Measurements from ENCODE around the gene SDR39U1.

- TF ChIP-seq USF2 (CRISPR knock-in tag; IDR thresholded peaks at IDR 0.05) = no peak
- no peak for TF ChIP-seq ZNF512 (CRISPR knock-in tag; IDR thresholded peaks at IDR 0.05; ENCODE audit: borderline replicate concordance)
- no peak for TF ChIP-seq TEAD1 (CRISPR knock-in tag; IDR thresholded peaks at IDR 0.05)
- TF ChIP-seq MLX (CRISPR knock-in tag; IDR thresholded peaks at IDR 0.05) = no peak
- TF ChIP-seq, protein P1, sequence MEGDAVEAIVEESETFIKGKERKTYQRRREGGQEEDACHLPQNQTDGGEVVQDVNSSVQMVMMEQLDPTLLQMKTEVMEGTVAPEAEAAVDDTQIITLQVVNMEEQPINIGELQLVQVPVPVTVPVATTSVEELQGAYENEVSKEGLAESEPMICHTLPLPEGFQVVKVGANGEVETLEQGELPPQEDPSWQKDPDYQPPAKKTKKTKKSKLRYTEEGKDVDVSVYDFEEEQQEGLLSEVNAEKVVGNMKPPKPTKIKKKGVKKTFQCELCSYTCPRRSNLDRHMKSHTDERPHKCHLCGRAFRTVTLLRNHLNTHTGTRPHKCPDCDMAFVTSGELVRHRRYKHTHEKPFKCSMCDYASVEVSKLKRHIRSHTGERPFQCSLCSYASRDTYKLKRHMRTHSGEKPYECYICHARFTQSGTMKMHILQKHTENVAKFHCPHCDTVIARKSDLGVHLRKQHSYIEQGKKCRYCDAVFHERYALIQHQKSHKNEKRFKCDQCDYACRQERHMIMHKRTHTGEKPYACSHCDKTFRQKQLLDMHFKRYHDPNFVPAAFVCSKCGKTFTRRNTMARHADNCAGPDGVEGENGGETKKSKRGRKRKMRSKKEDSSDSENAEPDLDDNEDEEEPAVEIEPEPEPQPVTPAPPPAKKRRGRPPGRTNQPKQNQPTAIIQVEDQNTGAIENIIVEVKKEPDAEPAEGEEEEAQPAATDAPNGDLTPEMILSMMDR (IDR thresholded peaks at IDR 0.05) = no peak
- no peak; the same call in none of the 2 replicates for TF ChIP-seq GABPB1 (CRISPR knock-in tag; IDR thresholded peaks at IDR 0.05)
- TF ChIP-seq, protein P2, sequence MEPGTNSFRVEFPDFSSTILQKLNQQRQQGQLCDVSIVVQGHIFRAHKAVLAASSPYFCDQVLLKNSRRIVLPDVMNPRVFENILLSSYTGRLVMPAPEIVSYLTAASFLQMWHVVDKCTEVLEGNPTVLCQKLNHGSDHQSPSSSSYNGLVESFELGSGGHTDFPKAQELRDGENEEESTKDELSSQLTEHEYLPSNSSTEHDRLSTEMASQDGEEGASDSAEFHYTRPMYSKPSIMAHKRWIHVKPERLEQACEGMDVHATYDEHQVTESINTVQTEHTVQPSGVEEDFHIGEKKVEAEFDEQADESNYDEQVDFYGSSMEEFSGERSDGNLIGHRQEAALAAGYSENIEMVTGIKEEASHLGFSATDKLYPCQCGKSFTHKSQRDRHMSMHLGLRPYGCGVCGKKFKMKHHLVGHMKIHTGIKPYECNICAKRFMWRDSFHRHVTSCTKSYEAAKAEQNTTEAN (CRISPR knock-in tag; IDR thresholded peaks at IDR 0.05) = no peak
- no peak for TF ChIP-seq FOXP1 (CRISPR knock-in tag; IDR thresholded peaks at IDR 0.05; ENCODE audit: borderline replicate concordance)
- no peak for TF ChIP-seq FOXK1 (CRISPR knock-in tag; IDR thresholded peaks at IDR 0.05)
- TF ChIP-seq, protein P3, sequence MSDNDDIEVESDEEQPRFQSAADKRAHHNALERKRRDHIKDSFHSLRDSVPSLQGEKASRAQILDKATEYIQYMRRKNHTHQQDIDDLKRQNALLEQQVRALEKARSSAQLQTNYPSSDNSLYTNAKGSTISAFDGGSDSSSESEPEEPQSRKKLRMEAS (CRISPR knock-in tag; IDR thresholded peaks at IDR 0.05) = no peak
- TF ChIP-seq ZBTB21 (CRISPR knock-in tag; IDR thresholded peaks at IDR 0.05; ENCODE audit: borderline replicate concordance) = no peak
These were observed 14.8 kb downstream of the SDR39U1 start for GRCh38 chr14:24427537-24428508.

All from WTC11 (cell line).